Measurements from ENCODE around the gene SNAP91. TPM values are rescaled to one million over a fixed set of nuclear protein-coding genes. Genes with fewer than 3 reads are reported as not detected.

Gene SNAP91
- total and polyA plus RNA-seq, 2 of the 8 experiments (the other 6 are each of a cell fraction or from before 2014, with no cell fraction given): 1.3 to 1.5 TPM

- DNase-seq (ENCODE audit: low read depth in 1 of 2, low spot score in 2 of 2) (no peak), FAIRE-seq (no peak)
- Histone ChIP-seq H2BK20ac (ENCODE audit: low read length) (no peak overlapping the region), H3K56ac (replicated peaks; ENCODE audit: insufficient read length, low read depth, low read length) (no peak overlapping the region), H3K79me1 (ENCODE audit: low read depth, low read length) (no peaks in the 10 kb centered on the region), H2AK5ac (ENCODE audit: low read depth, low read length) (no peak overlapping the region), H2BK15ac (ENCODE audit: low read length) (no peak overlapping the region), H3K27me3 (replicated peaks in 1 of 4; ENCODE audit: control insufficient read depth in 3 of 4, extremely low read depth in 1 of 4, insufficient read depth in 3 of 4, low read length in 3 of 4) (no peaks in the 10 kb centered on the region), H4K20me1 (replicated peaks in 1 of 2; ENCODE audit: control insufficient read depth in 1 of 2, insufficient read depth in 2 of 2, low read length in 2 of 2) (no peaks in the 10 kb centered on the region), H4K5ac (ENCODE audit: insufficient read length, low read depth, low read length) (no peak overlapping the region), H3K4me3 (ENCODE audit: extremely low read depth in 1 of 4, insufficient read depth in 2 of 4, low read depth in 3 of 4, low read length in 4 of 4) (no peak overlapping the region), H3K14ac (ENCODE audit: insufficient read length) (no peak overlapping the region), H3K4me1 (replicated peaks in 1 of 4; ENCODE audit: control insufficient read depth in 3 of 4, insufficient read depth in 4 of 4, low read length in 3 of 4) (no peaks in the 10 kb centered on the region), H3K18ac (ENCODE audit: extremely low read depth, low read length) (no peak overlapping the region), H3K36me3 (ENCODE audit: control insufficient read depth in 2 of 4, insufficient read depth in 4 of 4, low read length in 3 of 4) (no peaks in the 10 kb centered on the region), H3K23me2 (ENCODE audit: low read depth, low read length) (no peaks in the 10 kb centered on the region), H3K9ac (replicated peaks in 1 of 4; ENCODE audit: extremely low read depth in 1 of 4, low read depth in 3 of 4, low read length in 3 of 4) (no peak overlapping the region), H3K9me3 (ENCODE audit: insufficient read depth in 2 of 2, low read depth in 1 of 2, low read length in 1 of 2) (0 out of 4 replicates have a peak, but pooled peaks cover 0 to 3% of the 10 kb centered on the region in 2 experiments), H3K4me2 (ENCODE audit: insufficient read depth in 1 of 2, low read depth in 2 of 2, low read length in 2 of 2) (no peak overlapping the region), H3K23ac (ENCODE audit: insufficient read length) (no peak overlapping the region), H3K4ac (replicated peaks; ENCODE audit: insufficient read length, low read depth, low read length) (no peak overlapping the region), H4K91ac (replicated peaks; ENCODE audit: insufficient read length, low read length) (no peak overlapping the region), H2BK120ac (replicated peaks; ENCODE audit: low read depth, low read length) (no peak overlapping the region), H2BK5ac (ENCODE audit: low read depth, low read length) (no peak overlapping the region), H3K79me2 (ENCODE audit: control insufficient read depth in 1 of 2, insufficient read depth in 2 of 2, low read length in 2 of 2) (no peaks in the 10 kb centered on the region), H2BK12ac (ENCODE audit: low read depth, low read length) (no peak overlapping the region), H3K27ac (ENCODE audit: low read depth, low read length) (no peak overlapping the region), H2AFZ (ENCODE audit: low read length) (no peak overlapping the region), H4K8ac (ENCODE audit: extremely low read depth, insufficient read depth, low read length) (no peak overlapping the region)
- no peak for TF ChIP-seq POLR2A (IDR thresholded peaks at IDR 0.05; ENCODE audit: control extremely low read depth in 1 of 2, low read depth in 2 of 2, low read length in 2 of 2)
- TF ChIP-seq JUND (IDR thresholded peaks at IDR 0.05; ENCODE audit: low read length): no peak
- TF ChIP-seq MAFK (IDR thresholded peaks at IDR 0.05; ENCODE audit: low read depth, low read length): no peak
- TF ChIP-seq NANOG (IDR thresholded peaks at IDR 0.05; ENCODE audit: insufficient read depth, low read depth, low read length, poor library complexity, severe bottlenecking): no peak
- TF ChIP-seq PHF8 (conservative IDR thresholded peaks at IDR 0.05; ENCODE audit: low read depth, low read length): no peak
- no peak for TF ChIP-seq BACH1 (IDR thresholded peaks at IDR 0.05; ENCODE audit: low read length)
- no peak for TF ChIP-seq SRF (IDR thresholded peaks at IDR 0.05; ENCODE audit: low read depth, low read length)
- TF ChIP-seq SAP30 (IDR thresholded peaks at IDR 0.05; ENCODE audit: insufficient read depth, insufficient replicate concordance, low read length): no peak
- TF ChIP-seq USF2 (IDR thresholded peaks at IDR 0.05; ENCODE audit: low read length): no peak
- TF ChIP-seq TAF1 (IDR thresholded peaks at IDR 0.05; ENCODE audit: low read depth, low read length): no peak
- no peak for TF ChIP-seq YY1 (IDR thresholded peaks at IDR 0.05; ENCODE audit: low read depth, low read length)
- TF ChIP-seq BRCA1 (IDR thresholded peaks at IDR 0.05; ENCODE audit: low read depth, low read length): no peak
- no peak for TF ChIP-seq POLR2AphosphoS5 (IDR thresholded peaks at IDR 0.05; ENCODE audit: low read depth, low read length)
- 87% methylated on average over 2 of the region's 2 CpGs; no CpG with 5 or more reads in 1 of the 2 experiments for WGBS, 2 experiments (ENCODE audit: extremely low coverage in 1 of 2, insufficient coverage in 1 of 2, insufficient read length in 1 of 2, insufficient replicate concordance in 2 of 2, low coverage in 1 of 2, low lambda C conversion rate in 2 of 2, missing lambda C conversion rate in 1 of 2)
- POLR2A ChIA-PET (ENCODE audit: partially characterized antibody): no interaction called here
- CTCF ChIA-PET (ENCODE audit: partially characterized antibody): no interaction called here
These were observed 47.7 kb upstream of the SNAP91 start for GRCh38 chr6:83756565-83756964.
